GM12878 (cell line): ENCODE data around the gene RASGRP3.

Source experiments
- BCL11A ChIP-seq: IDR thresholded peaks from 2 replicates; pipeline ENCODE4 v1.6.1; 2011; ENCODE audit warnings: low read depth, low read length
- CEBPB ChIP-seq, 2 experiments: fragments of 150-350 bp in 1 of 2; IDR thresholded peaks; 2 replicates each; pipeline ENCODE4 v1.6.1; 2012 to 2014; ENCODE audit warnings: low read depth in 2 of 2, low read length in 2 of 2, borderline replicate concordance in 1 of 2, inconsistent platforms in 1 of 2
- CREB1 ChIP-seq: IDR thresholded peaks from 2 replicates; pipeline ENCODE4 v1.6.1; 2012; ENCODE audit warnings: low read depth, mild to moderate bottlenecking, inconsistent platforms
- DPF2 ChIP-seq: fragments of 450-650 bp; IDR thresholded peaks from 2 replicates; pipeline ENCODE4 v1.6.1; 2017; ENCODE audit warnings: mild to moderate bottlenecking
- EP300 ChIP-seq, 2 experiments: fragments of 150-350 bp in 1 of 2; IDR thresholded peaks; 2 replicates each; pipeline ENCODE4 v1.6.1; 2011 to 2012; ENCODE audit warnings: low read depth in 2 of 2, low read length in 2 of 2, borderline replicate concordance in 1 of 2, improper control_type of control experiment in 1 of 2, inconsistent platforms in 1 of 2; ENCODE audit not compliant: control insufficient read depth in 1 of 2
- ESRRA ChIP-seq: IDR thresholded peaks from 2 replicates; pipeline ENCODE4 v1.6.1; 2012; ENCODE audit warnings: mild to moderate bottlenecking, low read length, improper control_type of control experiment
- KDM1A ChIP-seq: fragments of 200-600 bp; sonication (generic); IDR thresholded peaks from 2 replicates; pipeline ENCODE4 v1.6.1; 2016; ENCODE audit warnings: borderline replicate concordance
- NBN ChIP-seq: fragments of 450-650 bp; IDR thresholded peaks from 2 replicates; pipeline ENCODE4 v1.6.1; 2016
- POLR2AphosphoS5 ChIP-seq: IDR thresholded peaks from 2 replicates; pipeline ENCODE4 v1.6.1; 2011; ENCODE audit warnings: mild to moderate bottlenecking, low read length, inconsistent platforms
- TCF12 ChIP-seq: IDR thresholded peaks from 2 replicates; pipeline ENCODE4 v1.6.1; 2011; ENCODE audit warnings: low read depth, mild to moderate bottlenecking, low read length
- TF ChIP-seq, protein P1 (sequence below), 3 experiments: IDR thresholded peaks in 2 of 3; conservative IDR thresholded peaks in 1 of 3; 2 replicates each; pipeline ENCODE4 v1.5.1; 2011; ENCODE audit warnings: low read depth in 3 of 3, low read length in 3 of 3, mild to moderate bottlenecking in 3 of 3, control low read depth in 2 of 3, moderate library complexity in 2 of 3, inconsistent platforms in 1 of 3, mixed read lengths in 1 of 3; ENCODE audit not compliant: control insufficient read depth in 2 of 3, insufficient read depth in 1 of 3; ENCODE audit errors: extremely low read depth in 1 of 3
- TF ChIP-seq, protein P2 (sequence below): fragments of 450-650 bp; formaldehyde crosslinking; IDR thresholded peaks from 2 replicates; pipeline ENCODE4 v1.5.0; 2022; ENCODE audit warnings: mild to moderate bottlenecking, missing genetic modification characterization
- TF ChIP-seq, protein P3 (sequence below): fragments of 450-650 bp; formaldehyde crosslinking; IDR thresholded peaks from 2 replicates; pipeline ENCODE4 v1.4.0; 2022; ENCODE audit warnings: mild to moderate bottlenecking, moderate library complexity

DNA sequence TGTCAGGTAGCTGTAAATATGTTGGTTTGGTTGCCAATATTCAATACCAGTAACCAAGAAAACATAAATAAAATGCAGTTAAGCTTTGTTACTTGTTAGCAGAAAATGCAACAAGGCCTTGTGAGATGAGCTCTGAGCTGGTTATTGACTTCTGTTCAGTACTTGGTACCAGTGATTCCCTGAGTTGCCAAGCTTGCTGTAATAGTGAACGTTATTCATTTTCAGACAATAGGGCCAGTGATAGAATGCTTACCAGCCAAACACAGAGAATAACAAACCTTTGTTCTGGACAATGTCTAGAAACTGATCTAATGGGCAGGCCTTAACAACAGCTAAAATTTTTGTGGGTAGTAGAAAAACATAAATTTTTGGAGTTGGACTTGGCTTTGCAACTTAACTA, 29.5 kb downstream of the RASGRP3 start:
- TF ChIP-seq KDM1A (no peak), NBN (no peak), DPF2 (no peak), BCL11A (no peak), CEBPB (IDR thresholded peaks at IDR 0.05; ENCODE audit: borderline replicate concordance in 1 of 2, low read depth in 2 of 2, low read length in 2 of 2) (no peak), CREB1 (no peak), TCF12 (no peak), ESRRA (no peak), EP300 (IDR thresholded peaks at IDR 0.05; ENCODE audit: borderline replicate concordance in 1 of 2, control insufficient read depth in 1 of 2, low read depth in 2 of 2, low read length in 2 of 2) (no peak), POLR2AphosphoS5 (no peak)
- TF ChIP-seq, protein P1, sequence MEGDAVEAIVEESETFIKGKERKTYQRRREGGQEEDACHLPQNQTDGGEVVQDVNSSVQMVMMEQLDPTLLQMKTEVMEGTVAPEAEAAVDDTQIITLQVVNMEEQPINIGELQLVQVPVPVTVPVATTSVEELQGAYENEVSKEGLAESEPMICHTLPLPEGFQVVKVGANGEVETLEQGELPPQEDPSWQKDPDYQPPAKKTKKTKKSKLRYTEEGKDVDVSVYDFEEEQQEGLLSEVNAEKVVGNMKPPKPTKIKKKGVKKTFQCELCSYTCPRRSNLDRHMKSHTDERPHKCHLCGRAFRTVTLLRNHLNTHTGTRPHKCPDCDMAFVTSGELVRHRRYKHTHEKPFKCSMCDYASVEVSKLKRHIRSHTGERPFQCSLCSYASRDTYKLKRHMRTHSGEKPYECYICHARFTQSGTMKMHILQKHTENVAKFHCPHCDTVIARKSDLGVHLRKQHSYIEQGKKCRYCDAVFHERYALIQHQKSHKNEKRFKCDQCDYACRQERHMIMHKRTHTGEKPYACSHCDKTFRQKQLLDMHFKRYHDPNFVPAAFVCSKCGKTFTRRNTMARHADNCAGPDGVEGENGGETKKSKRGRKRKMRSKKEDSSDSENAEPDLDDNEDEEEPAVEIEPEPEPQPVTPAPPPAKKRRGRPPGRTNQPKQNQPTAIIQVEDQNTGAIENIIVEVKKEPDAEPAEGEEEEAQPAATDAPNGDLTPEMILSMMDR (IDR thresholded peaks at IDR 0.05 in 2 of 3, conservative IDR thresholded peaks at IDR 0.05 in 1 of 3; ENCODE audit: control insufficient read depth in 2 of 3, extremely low read depth in 1 of 3, insufficient read depth in 1 of 3, low read depth in 3 of 3, low read length in 3 of 3) = no peak
- TF ChIP-seq, protein P2, sequence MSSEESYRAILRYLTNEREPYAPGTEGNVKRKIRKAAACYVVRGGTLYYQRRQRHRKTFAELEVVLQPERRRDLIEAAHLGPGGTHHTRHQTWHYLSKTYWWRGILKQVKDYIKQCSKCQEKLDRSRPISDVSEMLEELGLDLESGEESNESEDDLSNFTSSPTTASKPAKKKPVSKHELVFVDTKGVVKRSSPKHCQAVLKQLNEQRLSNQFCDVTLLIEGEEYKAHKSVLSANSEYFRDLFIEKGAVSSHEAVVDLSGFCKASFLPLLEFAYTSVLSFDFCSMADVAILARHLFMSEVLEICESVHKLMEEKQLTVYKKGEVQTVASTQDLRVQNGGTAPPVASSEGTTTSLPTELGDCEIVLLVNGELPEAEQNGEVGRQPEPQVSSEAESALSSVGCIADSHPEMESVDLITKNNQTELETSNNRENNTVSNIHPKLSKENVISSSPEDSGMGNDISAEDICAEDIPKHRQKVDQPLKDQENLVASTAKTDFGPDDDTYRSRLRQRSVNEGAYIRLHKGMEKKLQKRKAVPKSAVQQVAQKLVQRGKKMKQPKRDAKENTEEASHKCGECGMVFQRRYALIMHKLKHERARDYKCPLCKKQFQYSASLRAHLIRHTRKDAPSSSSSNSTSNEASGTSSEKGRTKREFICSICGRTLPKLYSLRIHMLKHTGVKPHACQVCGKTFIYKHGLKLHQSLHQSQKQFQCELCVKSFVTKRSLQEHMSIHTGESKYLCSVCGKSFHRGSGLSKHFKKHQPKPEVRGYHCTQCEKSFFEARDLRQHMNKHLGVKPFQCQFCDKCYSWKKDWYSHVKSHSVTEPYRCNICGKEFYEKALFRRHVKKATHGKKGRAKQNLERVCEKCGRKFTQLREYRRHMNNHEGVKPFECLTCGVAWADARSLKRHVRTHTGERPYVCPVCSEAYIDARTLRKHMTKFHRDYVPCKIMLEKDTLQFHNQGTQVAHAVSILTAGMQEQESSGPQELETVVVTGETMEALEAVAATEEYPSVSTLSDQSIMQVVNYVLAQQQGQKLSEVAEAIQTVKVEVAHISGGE (CRISPR knock-in tag) = no peak
- TF ChIP-seq, protein P3, sequence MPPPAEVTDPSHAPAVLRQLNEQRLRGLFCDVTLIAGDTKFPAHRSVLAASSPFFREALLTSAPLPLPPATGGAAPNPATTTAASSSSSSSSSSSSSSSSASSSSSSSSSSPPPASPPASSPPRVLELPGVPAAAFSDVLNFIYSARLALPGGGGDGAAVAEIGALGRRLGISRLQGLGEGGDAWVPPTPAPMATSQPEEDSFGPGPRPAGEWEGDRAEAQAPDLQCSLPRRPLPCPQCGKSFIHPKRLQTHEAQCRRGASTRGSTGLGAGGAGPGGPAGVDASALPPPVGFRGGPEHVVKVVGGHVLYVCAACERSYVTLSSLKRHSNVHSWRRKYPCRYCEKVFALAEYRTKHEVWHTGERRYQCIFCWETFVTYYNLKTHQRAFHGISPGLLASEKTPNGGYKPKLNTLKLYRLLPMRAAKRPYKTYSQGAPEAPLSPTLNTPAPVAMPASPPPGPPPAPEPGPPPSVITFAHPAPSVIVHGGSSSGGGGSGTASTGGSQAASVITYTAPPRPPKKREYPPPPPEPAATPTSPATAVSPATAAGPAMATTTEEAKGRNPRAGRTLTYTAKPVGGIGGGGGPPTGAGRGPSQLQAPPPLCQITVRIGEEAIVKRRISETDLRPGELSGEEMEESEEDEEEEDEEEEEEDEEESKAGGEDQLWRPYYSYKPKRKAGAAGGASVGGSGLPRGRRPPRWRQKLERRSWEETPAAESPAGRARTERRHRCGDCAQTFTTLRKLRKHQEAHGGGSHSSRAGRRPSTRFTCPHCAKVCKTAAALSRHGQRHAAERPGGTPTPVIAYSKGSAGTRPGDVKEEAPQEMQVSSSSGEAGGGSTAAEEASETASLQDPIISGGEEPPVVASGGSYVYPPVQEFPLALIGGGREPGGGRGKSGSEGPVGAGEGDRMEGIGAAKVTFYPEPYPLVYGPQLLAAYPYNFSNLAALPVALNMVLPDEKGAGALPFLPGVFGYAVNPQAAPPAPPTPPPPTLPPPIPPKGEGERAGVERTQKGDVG (CRISPR knock-in tag) = no peak
